ENCODE data around the gene FGF14.

The FGF14 gene

GRCh38 chr13:101697745-101698144 lies 704.1 kb downstream of the FGF14 start:
- Histone ChIP-seq H3K27ac (no peak overlapping the region), H3K4me3 (no peak overlapping the region)
- no peak for DNase-seq (ENCODE audit: low spot score)
- TF ChIP-seq CTCF (IDR thresholded peaks at IDR 0.05): no peak

GRCh38 chr13:101695870-101696516 lies 705.9 kb downstream of the FGF14 start:
- no peak for TF ChIP-seq CTCF (IDR thresholded peaks at IDR 0.05)
- peak overlapping the region in 1 of 2 donors; percentile 2 for H3K27ac ChIP-seq
- no peak for DNase-seq (ENCODE audit: low spot score)

DNA sequence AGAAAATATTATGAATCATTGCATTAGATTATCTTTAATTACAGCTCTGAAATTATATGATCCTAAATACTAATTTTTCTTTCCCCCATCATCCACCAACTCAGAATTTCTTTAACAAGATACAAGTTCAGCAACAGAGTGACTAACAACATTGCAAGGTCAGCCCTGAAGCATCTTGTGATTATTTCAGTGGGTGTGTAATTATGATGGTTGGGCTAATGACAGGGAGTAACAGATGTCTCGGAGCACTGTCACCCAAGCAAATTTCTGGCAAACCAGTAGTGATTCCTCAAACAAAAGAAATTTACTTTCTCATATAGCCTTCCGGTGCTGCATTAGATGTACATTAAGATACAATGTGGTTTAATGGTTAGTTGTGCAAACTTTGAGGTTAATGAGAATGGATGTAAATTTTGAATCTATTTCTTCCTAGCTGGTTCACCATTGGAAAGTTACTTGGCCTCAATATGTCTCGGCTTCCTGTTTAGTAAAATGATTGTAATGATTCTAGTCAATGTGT lies 710.4 kb downstream of the FGF14 start:
- H3K4me3 ChIP-seq: no peak overlapping the region
- DNase-seq (ENCODE audit: low spot score): no peak
- H3K27ac ChIP-seq: no peak overlapping the region
- no peak for TF ChIP-seq CTCF (IDR thresholded peaks at IDR 0.05)

More at GRCh38 chr13:101695870-101696516, 705.9 kb downstream of the FGF14 start:
- no peak overlapping the region for H3K4me3 ChIP-seq

- Histone ChIP-seq H3K4me3 (no peak overlapping the region), H3K27ac (no peak overlapping the region)
- DNase-seq (ENCODE audit: low spot score): no peak
- TF ChIP-seq CTCF (IDR thresholded peaks at IDR 0.05): no peak
Observed at GRCh38 chr13:101690871-101691270, 711.0 kb downstream of the FGF14 start.

- no peak for DNase-seq (ENCODE audit: low spot score)
- no peak overlapping the region for H3K27ac ChIP-seq
- H3K4me3 ChIP-seq: no peak overlapping the region
- TF ChIP-seq CTCF (IDR thresholded peaks at IDR 0.05): no peak
Observed at GRCh38 chr13:101686003-101686402, 715.8 kb downstream of the FGF14 start.

GRCh38 chr13:101681834-101682233 lies 720.0 kb downstream of the FGF14 start:
- TF ChIP-seq CTCF (IDR thresholded peaks at IDR 0.05): no peak
- DNase-seq (ENCODE audit: low spot score): no peak
- no peak overlapping the region for H3K4me3 ChIP-seq
- H3K27ac ChIP-seq: no peak overlapping the region

Data from coronary artery (tissue), 2 donors.